ENCODE results near the gene UFC1.
A peak's percentile ranks its signal among the peaks of the same experiment; 100 is the strongest.
"Not testable (repeated sequence)": the region's sequence is repeated elsewhere in the genome, so short reads cannot be mapped to it uniquely, and the experiment has no call there.

Gene UFC1

GRCh38 chr1:161153682-161154337 is at the start of gene UFC1:
Gene UFC1 (plus strand): TSS chr1:161153978. CDS start chr1:161153998, 20 bp downstream.
- DNase-seq = peak; percentile 96

- no peak for DNase-seq
Observed at GRCh38 chr1:161106431-161106830, 47.3 kb upstream of the UFC1 start.

GRCh38 chr1:161111117-161111516 is 42.7 kb upstream of the UFC1 start:
- DNase-seq = no peak

- no peak for DNase-seq
Observed at GRCh38 chr1:161111527-161111926, 42.3 kb upstream of the UFC1 start.

GRCh38 chr1:161113915-161114314 is 39.9 kb upstream of the UFC1 start:
- DNase-seq = no peak

GRCh38 chr1:161114556-161114955 is 39.2 kb upstream of the UFC1 start:
- no peak for DNase-seq

GRCh38 chr1:161115132-161115711 is 38.6 kb upstream of the UFC1 start:
- DNase-seq = no peak

GRCh38 chr1:161115961-161116360 is 37.8 kb upstream of the UFC1 start:
- DNase-seq = not testable (repeated sequence)

- DNase-seq = peak; percentile 95
Observed at GRCh38 chr1:161117759-161118581, 35.8 kb upstream of the UFC1 start, which contains the start of the genes NIT1 and PFDN2. Gene NIT1 (plus strand): TSS chr1:161118105. CDS start chr1:161118177, 72 bp downstream. Gene PFDN2 (minus strand): TSS chr1:161118037. CDS start chr1:161118026, 11 bp downstream.

GRCh38 chr1:161119092-161119903 is 34.5 kb upstream of the UFC1 start:
- peak; percentile 58 for DNase-seq

- no peak for DNase-seq
Observed at GRCh38 chr1:161121042-161121650, 32.6 kb upstream of the UFC1 start.

- DNase-seq = no peak
Observed at GRCh38 chr1:161121834-161122233, 31.9 kb upstream of the UFC1 start.

- DNase-seq = no peak
Observed at GRCh38 chr1:161122967-161123366, 30.8 kb upstream of the UFC1 start.

GRCh38 chr1:161127649-161128048 is 26.1 kb upstream of the UFC1 start:
- no peak for DNase-seq

GRCh38 chr1:161128591-161129420 is 25.0 kb upstream of the UFC1 start:
- no peak for DNase-seq

- DNase-seq = no peak
Observed at GRCh38 chr1:161130266-161130665, 23.5 kb upstream of the UFC1 start.

- no peak for DNase-seq
Observed at GRCh38 chr1:161131523-161132409, 22.0 kb upstream of the UFC1 start.

- DNase-seq = peak; percentile 98
Observed at GRCh38 chr1:161132410-161133219, 21.2 kb upstream of the UFC1 start, which contains the start of gene DEDD. Gene DEDD (minus strand): TSS chr1:161132667. CDS start chr1:161124462, 8,205 bp downstream.

GRCh38 chr1:161133220-161133740 is 20.5 kb upstream of the UFC1 start:
- DNase-seq = no peak

Data from eye (tissue), 1 donor.